Transverse colon (tissue), 4 donors: Measurements from ENCODE around the gene MCC. TPM values are rescaled to one million over a fixed set of nuclear protein-coding genes. Genes with fewer than 3 reads are reported as not detected.

Experiments
- DNase-seq: peaks from one replicate; pipeline ENCODE4 v3.0.0-alpha.2; 2019
- H3K27ac ChIP-seq, 4 donors: fragments of 200-600 bp; sonication (generic); 2 replicates each; pipeline ENCODE4 v1.5.1; 2016 to 2018; ENCODE audit warnings: inconsistent platforms in 4 of 4
- H3K27me3 ChIP-seq: fragments of 200-600 bp; sonication (generic); 2 replicates; pipeline ENCODE4 v1.5.1; 2017; ENCODE audit warnings: inconsistent platforms
- H3K36me3 ChIP-seq, 4 donors: fragments of 200-600 bp; sonication (generic); 2 replicates each; pipeline ENCODE4 v1.5.1; 2017 to 2019; ENCODE audit warnings: inconsistent platforms in 4 of 4
- H3K4me1 ChIP-seq, 4 donors: fragments of 200-600 bp; sonication (generic); 2 replicates each; pipeline ENCODE4 v1.5.1; 2017 to 2020; ENCODE audit warnings: inconsistent platforms in 4 of 4
- H3K4me3 ChIP-seq, 4 donors: fragments of 200-600 bp; sonication (generic); 1 replicate in 1 of 4; 2 replicates in 3 of 4; pipeline versions ENCODE4 v1.5.1 to v1.6.1; 2017 to 2019; ENCODE audit warnings: inconsistent platforms in 4 of 4
- H3K9me3 ChIP-seq, 2 donors: fragments of 200-600 bp; sonication (generic); 2 replicates each; pipeline ENCODE4 v1.5.1; 2017 to 2019; ENCODE audit warnings: inconsistent platforms in 2 of 2
- EP300 ChIP-seq: sonication (generic); formaldehyde crosslinking; IDR thresholded peaks from one replicate; pipeline ENCODE4 v1.6.1; 2017; ENCODE audit warnings: antibody characterized with exemption, low read depth
- POLR2A ChIP-seq: fragments of 450-650 bp; IDR thresholded peaks from one replicate; pipeline ENCODE4 v1.6.1; 2016; ENCODE audit warnings: antibody characterized with exemption, mild to moderate bottlenecking, moderate library complexity
- POLR2AphosphoS5 ChIP-seq, 3 donors: sonication (generic); formaldehyde crosslinking; IDR thresholded peaks; one replicate each; pipeline ENCODE4 v1.6.1; 2016; ENCODE audit warnings: antibody characterized with exemption in 3 of 3
- WGBS, 2 donors: methylation state at CpG; one replicate each; pipeline ENCODE4 v1.1.5; 2018; ENCODE audit warnings: low coverage in 1 of 2; 5-methylcytosine and 5-hydroxymethylcytosine counted together
- in situ Hi-C, 4 donors: fragments of 200-750 bp; cut with MboI; loops; one replicate each; pipeline versions ENCODE4 v1.15.0 to v1.15.1; 2017; ENCODE audit warnings: low sequenced_read_pairs in 3 of 4, low pct_ligation_motif_present in 1 of 4, low pct_unique_long_range_greater_than_20kb in 1 of 4
- intact Hi-C: fragments of 100-400 bp; cut with DNase I; formaldehyde crosslinking; loops from one replicate; pipeline ENCODE4 v1.15.1; 2023; ENCODE audit warnings: low total_unique reads
- total RNA-seq, 4 donors: library from RNA; depleted of rRNA; stranded (reverse); fragments of >200 nt; gene quantifications; one replicate each; pipeline ENCODE4 v1.1.0, GENCODE V29; 2016
- TF ChIP-seq, protein P1 (sequence below), 5 experiments: fragments of 200-600 bp in 3 of 5; fragments of 450-650 bp in 2 of 5; sonication (generic) in 3 of 5; IDR thresholded peaks; 1 replicate in 2 of 5; 2 replicates in 3 of 5; pipeline ENCODE4 v1.5.1; 2016 to 2017; ENCODE audit warnings: antibody characterized with exemption in 5 of 5, inconsistent platforms in 3 of 5, mild to moderate bottlenecking in 2 of 5, moderate library complexity in 1 of 5

MCC gene
- total RNA-seq, 4 donors from 2014 or later, result 2.6 to 28.4 (median 16.4) TPM

DNA sequence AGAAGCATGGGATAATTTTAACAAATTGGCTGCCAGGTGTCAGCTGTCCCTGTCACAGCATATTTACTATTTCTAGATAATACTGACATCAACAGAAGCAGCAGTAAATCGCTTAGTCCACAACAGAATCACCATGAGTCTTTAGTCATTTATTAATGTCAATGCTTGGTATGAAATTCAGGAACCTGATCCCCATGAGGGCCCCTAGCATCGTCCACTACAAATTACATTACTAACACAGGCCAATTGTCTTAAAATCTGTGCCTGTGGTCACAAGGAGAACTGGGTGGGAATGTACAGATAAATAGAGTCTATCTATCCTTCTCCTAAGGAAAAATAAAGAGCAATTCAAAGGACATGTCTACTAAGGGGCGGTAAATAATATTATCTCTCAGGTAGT, 129.6 kb downstream of the MCC start:
- Histone ChIP-seq H3K27me3 (no peaks in the 10 kb centered on the region), H3K36me3 (no peaks in the 10 kb centered on the region), H3K27ac (no peak overlapping the region), H3K9me3 (no peaks in the 10 kb centered on the region), H3K4me1 (peaks cover 0 to 4% (median 0%) of the 10 kb centered on the region in 4 donors), H3K4me3 (no peak overlapping the region)
- 88 to 93% methylated on average over 3 of the region's 3 CpGs for WGBS, 2 donors
- DNase-seq, result no peak
- TF ChIP-seq, protein P1, sequence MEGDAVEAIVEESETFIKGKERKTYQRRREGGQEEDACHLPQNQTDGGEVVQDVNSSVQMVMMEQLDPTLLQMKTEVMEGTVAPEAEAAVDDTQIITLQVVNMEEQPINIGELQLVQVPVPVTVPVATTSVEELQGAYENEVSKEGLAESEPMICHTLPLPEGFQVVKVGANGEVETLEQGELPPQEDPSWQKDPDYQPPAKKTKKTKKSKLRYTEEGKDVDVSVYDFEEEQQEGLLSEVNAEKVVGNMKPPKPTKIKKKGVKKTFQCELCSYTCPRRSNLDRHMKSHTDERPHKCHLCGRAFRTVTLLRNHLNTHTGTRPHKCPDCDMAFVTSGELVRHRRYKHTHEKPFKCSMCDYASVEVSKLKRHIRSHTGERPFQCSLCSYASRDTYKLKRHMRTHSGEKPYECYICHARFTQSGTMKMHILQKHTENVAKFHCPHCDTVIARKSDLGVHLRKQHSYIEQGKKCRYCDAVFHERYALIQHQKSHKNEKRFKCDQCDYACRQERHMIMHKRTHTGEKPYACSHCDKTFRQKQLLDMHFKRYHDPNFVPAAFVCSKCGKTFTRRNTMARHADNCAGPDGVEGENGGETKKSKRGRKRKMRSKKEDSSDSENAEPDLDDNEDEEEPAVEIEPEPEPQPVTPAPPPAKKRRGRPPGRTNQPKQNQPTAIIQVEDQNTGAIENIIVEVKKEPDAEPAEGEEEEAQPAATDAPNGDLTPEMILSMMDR (IDR thresholded peaks at IDR 0.05), result no peak
- TF ChIP-seq POLR2A (no peak), POLR2AphosphoS5 (IDR thresholded peaks at IDR 0.05) (no peak), EP300 (no peak)
- intact Hi-C loops, result no loop called here
- in situ Hi-C loops, result no loop called here

DNA sequence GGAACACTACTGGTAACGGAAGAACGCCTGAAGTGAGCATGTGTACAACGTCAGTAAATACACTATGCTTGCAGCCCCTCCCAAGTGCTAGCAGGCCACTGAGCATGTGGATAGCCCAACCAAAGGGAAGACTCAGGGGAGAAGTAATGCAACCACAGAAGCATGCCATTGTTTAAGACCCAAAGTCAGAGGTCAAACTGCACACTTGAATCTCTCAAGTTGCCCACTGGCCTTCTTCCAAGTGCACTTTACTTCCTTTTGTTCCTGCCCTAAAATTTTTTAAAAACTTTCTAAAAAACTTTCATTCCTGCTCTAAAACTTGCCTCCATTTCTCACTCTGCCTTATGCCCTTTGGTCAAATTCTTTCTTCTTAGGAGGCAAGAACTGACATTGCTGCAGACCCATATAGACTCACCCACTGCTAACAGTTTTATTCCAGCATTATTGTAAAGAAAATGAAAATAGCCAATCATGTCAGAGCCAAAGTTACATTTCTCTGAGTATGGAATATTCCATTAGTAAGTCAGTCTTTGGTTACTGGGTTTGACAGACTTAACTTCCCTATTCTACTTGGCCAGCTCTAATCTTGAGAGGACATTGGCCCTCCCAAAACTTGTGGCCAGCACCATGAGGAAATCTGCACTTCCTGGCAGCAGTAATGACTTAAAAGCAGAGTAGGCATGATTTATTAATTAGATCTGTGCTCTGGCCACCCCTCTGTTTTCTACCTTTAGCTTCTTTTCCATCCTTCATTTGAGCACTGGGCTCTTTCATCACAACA, 130.4 kb downstream of the MCC start:
- peaks cover 0 to 4% (median 0%) of the 10 kb centered on the region in 4 donors for H3K4me1 ChIP-seq
- TF ChIP-seq POLR2A, result no peak
- TF ChIP-seq EP300, result no peak
- no peak for TF ChIP-seq POLR2AphosphoS5 (IDR thresholded peaks at IDR 0.05)
- TF ChIP-seq, protein P1 (IDR thresholded peaks at IDR 0.05), result no peak
- H3K4me3 ChIP-seq, result no peak overlapping the region
- intact Hi-C loops, result no loop called here
- no peaks in the 10 kb centered on the region for H3K36me3 ChIP-seq
- H3K27ac ChIP-seq, result no peak overlapping the region
- WGBS, 2 donors, result 77 to 83% methylated on average over 3 of the region's 3 CpGs
- in situ Hi-C loops, result no loop called here
- no peaks in the 10 kb centered on the region for H3K9me3 ChIP-seq
- no peaks in the 10 kb centered on the region for H3K27me3 ChIP-seq
- no peak for DNase-seq

DNA sequence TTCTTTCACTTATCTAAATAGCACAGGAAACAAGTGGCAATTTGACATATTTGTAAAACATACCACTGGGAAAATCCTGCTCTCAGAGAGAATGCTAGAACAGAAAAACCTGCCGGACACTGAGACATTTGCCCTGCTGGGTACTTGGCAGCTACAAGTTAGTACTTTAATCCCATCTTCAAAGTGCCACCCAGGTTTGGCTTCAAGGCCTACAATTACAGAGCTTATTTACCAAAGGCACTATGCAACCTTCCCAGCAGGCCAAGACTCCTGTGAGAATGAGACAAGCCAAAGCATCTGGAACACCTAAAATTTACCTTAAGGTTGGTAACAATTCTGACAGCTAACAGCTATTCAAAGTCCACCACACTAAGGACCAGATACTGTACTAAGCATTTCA, 131.8 kb downstream of the MCC start:
- Histone ChIP-seq H3K27me3 (no peaks in the 10 kb centered on the region), H3K4me1 (peaks cover 0 to 4% (median 0%) of the 10 kb centered on the region in 4 donors), H3K9me3 (no peaks in the 10 kb centered on the region), H3K4me3 (no peak overlapping the region), H3K27ac (no peak overlapping the region), H3K36me3 (no peaks in the 10 kb centered on the region)
- no peak for DNase-seq
- WGBS, 2 donors, result 79% methylated on average over 1 of the region's 1 CpG; no CpG with 5 or more reads in 1 of the 2 donors
- TF ChIP-seq EP300, result no peak
- TF ChIP-seq, protein P1 (IDR thresholded peaks at IDR 0.05), result no peak
- TF ChIP-seq POLR2AphosphoS5 (IDR thresholded peaks at IDR 0.05), result no peak
- TF ChIP-seq POLR2A, result no peak
- intact Hi-C loops (no loop called here), in situ Hi-C loops (no loop called here)

DNA sequence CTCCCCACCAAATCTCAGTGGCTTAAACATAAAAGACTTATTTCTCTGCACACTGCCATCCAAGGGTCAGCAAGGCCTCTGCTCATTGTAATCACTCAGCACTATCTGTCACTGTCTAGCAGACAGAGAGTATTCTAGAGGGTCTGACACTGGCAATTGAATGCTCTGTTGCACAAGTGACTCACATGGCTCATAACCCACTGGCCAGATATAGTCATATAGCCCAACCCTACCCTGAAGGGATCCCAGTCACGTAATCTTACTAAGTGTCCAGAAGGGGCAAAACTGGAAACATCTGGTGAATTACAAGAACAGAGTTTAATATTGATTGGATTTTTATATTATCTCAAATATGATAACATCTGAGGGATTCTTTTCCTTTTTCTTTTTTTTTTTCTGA, 134.2 kb downstream of the MCC start:
- intact Hi-C loops, result no loop called here
- TF ChIP-seq, protein P1 (IDR thresholded peaks at IDR 0.05), result no peak
- no peak for TF ChIP-seq POLR2A
- no peak for TF ChIP-seq POLR2AphosphoS5 (IDR thresholded peaks at IDR 0.05)
- TF ChIP-seq EP300, result no peak
- in situ Hi-C loops, result no loop called here
- Histone ChIP-seq H3K4me1 (peaks cover 0 to 2% (median 0%) of the 10 kb centered on the region in 4 donors), H3K36me3 (no peaks in the 10 kb centered on the region), H3K4me3 (no peak overlapping the region), H3K27ac (no peak overlapping the region), H3K27me3 (no peaks in the 10 kb centered on the region), H3K9me3 (no peaks in the 10 kb centered on the region)
- WGBS, 2 donors, result 46 to 100% methylated on average over 1 of the region's 1 CpG
- no peak for DNase-seq
